HFF-Myc (cell line): Measurements from ENCODE around the gene RPS16.
"Not testable (repeated sequence)": the region's sequence is repeated elsewhere in the genome, so short reads cannot be mapped to it uniquely, and the experiment has no call there.

Source experiments
- DNase-seq: peaks from one replicate; pipeline ENCODE4 v3.0.0-alpha.2; 2011; ENCODE audit warnings: low read depth; ENCODE audit errors: extremely low read depth
- H3K4me3 ChIP-seq: replicated peaks from 2 replicates; pipeline ENCODE4 v1.5.1; 2011; ENCODE audit warnings: low read depth, mild to moderate bottlenecking, control low read depth, low read length
- CTCF ChIP-seq: IDR thresholded peaks from 2 replicates; pipeline ENCODE4 v1.5.1; 2012; ENCODE audit warnings: mild to moderate bottlenecking, low read depth, low read length, control low read depth; ENCODE audit errors: missing control alignments

Gene RPS16

GRCh38 chr19:39469567-39469966 lies 33.8 kb upstream of the RPS16 start:
- H3K4me3 ChIP-seq: no peak overlapping the region
- DNase-seq: no peak
- TF ChIP-seq CTCF: no peak

- DNase-seq: no peak
- H3K4me3 ChIP-seq: no peak overlapping the region
- no peak for TF ChIP-seq CTCF
Observed at GRCh38 chr19:39469036-39469435, 33.3 kb upstream of the RPS16 start.

GRCh38 chr19:39467941-39468340 lies 32.2 kb upstream of the RPS16 start:
- TF ChIP-seq CTCF: no peak
- DNase-seq: no peak
- no peak overlapping the region for H3K4me3 ChIP-seq

- no peak overlapping the region for H3K4me3 ChIP-seq
- TF ChIP-seq CTCF: no peak
- no peak for DNase-seq
Observed at GRCh38 chr19:39465956-39466747, 30.4 kb upstream of the RPS16 start.

- no peak for DNase-seq
- TF ChIP-seq CTCF: no peak
- no peak overlapping the region for H3K4me3 ChIP-seq
Observed at GRCh38 chr19:39463403-39463802, 27.7 kb upstream of the RPS16 start.

- DNase-seq: not testable (repeated sequence)
Observed at GRCh38 chr19:39451257-39451656, 15.5 kb upstream of the RPS16 start.

GRCh38 chr19:39449116-39449797 lies 13.5 kb upstream of the RPS16 start:
- no peak overlapping the region for H3K4me3 ChIP-seq
- no peak for TF ChIP-seq CTCF
- no peak for DNase-seq

More at GRCh38 chr19:39451257-39451656, 15.5 kb upstream of the RPS16 start:
- not testable (repeated sequence) for H3K4me3 ChIP-seq
